ENCODE data around the gene FAM240B.

The FAM240B gene

DNA sequence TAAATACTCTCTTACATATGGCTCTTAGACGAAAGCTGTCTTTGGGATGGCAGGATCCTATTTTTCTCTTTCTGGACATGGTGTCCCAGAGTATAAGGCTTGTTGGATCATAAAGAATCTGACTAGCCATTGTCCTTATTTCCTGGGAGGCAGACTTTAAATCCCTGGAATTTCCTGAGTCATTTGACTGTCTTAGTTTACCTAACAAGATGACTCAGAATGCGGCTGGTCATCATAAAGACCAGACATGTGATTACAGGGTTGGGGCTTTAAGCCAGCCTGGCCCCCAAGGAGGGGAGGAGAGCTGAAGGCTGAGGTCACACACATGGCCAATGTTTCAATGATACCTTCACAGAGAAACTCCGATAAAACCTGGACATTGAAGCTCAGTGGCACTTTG, 37.2 kb downstream of the FAM240B start:
- ChIA-PET CTCF (interaction anchor here (1.8 kb wide), 1 partner anchor 10 kb away, joined by 11 read pairs; no protein-coding TSS in a partner anchor), POLR2A (no interaction called here)
- TF ChIP-seq, protein P1, sequence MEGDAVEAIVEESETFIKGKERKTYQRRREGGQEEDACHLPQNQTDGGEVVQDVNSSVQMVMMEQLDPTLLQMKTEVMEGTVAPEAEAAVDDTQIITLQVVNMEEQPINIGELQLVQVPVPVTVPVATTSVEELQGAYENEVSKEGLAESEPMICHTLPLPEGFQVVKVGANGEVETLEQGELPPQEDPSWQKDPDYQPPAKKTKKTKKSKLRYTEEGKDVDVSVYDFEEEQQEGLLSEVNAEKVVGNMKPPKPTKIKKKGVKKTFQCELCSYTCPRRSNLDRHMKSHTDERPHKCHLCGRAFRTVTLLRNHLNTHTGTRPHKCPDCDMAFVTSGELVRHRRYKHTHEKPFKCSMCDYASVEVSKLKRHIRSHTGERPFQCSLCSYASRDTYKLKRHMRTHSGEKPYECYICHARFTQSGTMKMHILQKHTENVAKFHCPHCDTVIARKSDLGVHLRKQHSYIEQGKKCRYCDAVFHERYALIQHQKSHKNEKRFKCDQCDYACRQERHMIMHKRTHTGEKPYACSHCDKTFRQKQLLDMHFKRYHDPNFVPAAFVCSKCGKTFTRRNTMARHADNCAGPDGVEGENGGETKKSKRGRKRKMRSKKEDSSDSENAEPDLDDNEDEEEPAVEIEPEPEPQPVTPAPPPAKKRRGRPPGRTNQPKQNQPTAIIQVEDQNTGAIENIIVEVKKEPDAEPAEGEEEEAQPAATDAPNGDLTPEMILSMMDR (IDR thresholded peaks at IDR 0.05; ENCODE audit: control extremely low read depth, extremely low read depth, low read depth, missing control alignments) = no peak
- no peak for DNase-seq (ENCODE audit: extremely low spot score)

DNA sequence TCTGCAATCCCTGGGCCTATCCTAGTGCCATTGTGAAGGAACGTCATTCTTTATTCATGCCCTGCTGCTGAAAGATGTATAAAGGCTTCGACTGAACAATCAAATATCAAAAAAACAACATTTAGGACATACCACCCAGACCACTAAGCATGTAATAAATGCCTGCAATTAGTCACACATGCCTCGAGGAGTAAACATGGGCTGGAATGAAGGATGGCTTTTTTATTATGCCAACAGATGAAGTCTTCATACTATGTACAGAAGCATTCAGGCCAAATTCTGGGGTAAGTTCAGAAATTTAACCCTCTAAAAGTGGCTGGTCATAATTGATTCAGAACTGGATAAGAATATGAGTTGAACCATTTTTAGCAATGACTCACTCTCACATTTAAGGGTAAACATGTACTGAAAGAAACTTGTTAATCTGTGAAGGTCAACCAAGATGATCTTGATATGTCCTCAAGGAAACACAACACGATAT, 38.1 kb downstream of the FAM240B start:
- POLR2A ChIA-PET = no interaction called here
- CTCF ChIA-PET = interaction anchor here (1.8 kb wide), 1 partner anchor 9 kb away, joined by 11 read pairs; no protein-coding TSS in a partner anchor
- no peak for DNase-seq (ENCODE audit: extremely low spot score)
- TF ChIP-seq, protein P1 (IDR thresholded peaks at IDR 0.05; ENCODE audit: control extremely low read depth, extremely low read depth, low read depth, missing control alignments) = no peak

DNA sequence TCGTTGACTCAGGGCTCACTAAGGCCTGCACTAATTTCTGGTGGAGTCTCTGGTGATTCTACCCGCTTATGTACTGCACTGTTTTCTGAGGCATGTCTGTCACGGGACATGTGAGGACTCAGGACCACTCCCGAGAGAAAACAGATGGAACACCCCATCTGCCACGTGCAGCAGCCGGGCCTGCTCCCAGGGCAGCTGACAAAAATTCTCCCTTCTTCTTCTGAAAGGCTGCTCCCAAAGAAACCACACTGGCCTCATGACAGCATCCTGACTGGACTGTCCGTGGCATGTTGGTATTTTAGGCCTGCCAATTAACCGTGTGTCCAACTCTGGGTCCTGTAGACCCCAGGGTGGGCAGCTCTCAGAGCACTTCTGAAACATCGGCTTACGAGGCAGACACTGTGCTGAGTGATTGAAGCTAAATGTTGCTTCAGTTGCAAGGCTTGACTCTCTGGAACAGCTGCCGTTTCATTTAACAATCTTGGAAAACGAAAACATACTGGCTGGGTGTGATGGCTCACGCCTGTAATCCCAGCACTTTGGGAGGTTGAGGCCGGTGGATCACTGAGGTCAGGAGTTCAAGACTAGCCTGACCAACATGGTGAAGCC, 39.0 kb downstream of the FAM240B start:
- no peak for DNase-seq (ENCODE audit: extremely low spot score)
- TF ChIP-seq, protein P1 (IDR thresholded peaks at IDR 0.05; ENCODE audit: control extremely low read depth, extremely low read depth, low read depth, missing control alignments) = no peak
- CTCF ChIA-PET = no interaction called here
- POLR2A ChIA-PET = no interaction called here

DNA sequence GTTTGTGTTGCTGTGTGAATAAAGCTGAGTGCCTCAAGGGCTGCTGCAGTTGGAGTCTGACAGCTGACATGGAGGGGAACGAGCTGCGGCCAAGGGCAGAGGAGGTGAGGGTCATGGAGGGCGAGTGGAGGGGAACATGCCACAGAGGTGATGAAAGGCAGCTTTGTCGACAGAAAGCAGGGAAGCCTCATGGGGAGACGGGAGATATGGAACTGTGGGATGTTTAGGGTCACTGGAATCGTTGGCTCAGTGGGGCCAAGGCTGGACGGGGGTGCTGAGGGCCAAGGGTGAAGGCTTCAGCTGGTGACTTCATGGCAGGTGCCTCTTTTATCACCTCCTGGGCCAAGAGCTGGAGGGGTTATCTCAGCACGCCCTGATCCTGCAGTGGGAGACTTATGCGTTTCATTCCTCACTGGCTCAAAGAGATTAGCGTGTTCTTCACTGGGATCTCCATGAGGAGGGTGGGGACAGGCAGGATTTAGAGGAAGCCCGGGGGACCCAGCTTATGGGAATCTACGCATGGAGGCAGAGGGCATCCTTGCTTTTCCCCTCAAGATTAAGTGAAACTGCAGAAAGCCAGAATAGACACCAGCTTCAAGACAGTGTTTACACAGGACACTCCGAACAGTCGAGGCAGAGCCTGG, 42.2 kb downstream of the FAM240B start:
- no peak for DNase-seq (ENCODE audit: extremely low spot score)
- CTCF ChIA-PET = no interaction called here
- TF ChIP-seq, protein P1 (IDR thresholded peaks at IDR 0.05; ENCODE audit: control extremely low read depth, extremely low read depth, low read depth, missing control alignments) = no peak
- POLR2A ChIA-PET = no interaction called here

DNA sequence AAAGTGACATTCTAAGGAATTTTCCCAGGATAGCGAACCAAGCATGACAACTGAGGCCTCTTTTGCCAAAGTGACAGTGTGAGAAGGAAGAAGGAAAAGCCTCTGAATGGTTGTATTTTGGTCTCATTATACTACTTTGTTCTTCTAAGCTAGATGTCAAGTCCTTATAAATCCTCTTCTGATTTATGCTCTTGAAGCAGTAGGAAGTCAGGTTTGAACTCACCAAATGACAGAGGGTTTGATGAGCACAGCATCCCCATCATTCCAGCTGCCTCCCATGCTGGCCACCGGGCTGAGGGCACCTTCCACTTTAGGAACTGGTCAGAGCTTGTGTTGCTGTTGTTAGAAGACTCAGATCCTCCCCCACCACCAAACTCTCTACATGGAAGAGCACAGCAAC, 44.1 kb downstream of the FAM240B start:
- ChIA-PET CTCF (interaction anchor here (2.8 to 5.4 kb wide), 2 partner anchors 16 to 33 kb away, joined by 10 to 38 read pairs; no protein-coding TSS in a partner anchor), POLR2A (no interaction called here)
- TF ChIP-seq, protein P1 (IDR thresholded peaks at IDR 0.05; ENCODE audit: control extremely low read depth, extremely low read depth, low read depth, missing control alignments) = no peak
- DNase-seq (ENCODE audit: extremely low spot score) = no peak

DNA sequence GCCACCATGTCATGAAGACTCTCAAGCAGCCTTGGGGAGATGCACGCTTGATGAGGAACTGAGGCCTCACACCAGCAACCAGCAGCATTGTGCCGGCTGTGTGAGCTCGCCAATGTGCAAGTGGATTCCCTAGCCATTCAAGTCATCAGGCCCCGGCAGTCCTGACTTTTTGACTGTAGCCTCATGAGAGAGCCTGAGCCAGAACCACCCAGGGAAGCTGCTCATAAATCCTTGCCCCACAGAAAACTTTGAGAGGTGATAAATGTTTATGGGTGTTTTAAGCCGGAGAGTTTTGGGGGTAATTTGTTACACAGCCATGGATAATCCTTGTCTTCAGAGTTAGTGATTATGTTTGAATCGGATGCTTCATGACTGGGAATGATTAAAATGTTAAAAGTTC, 44.7 kb downstream of the FAM240B start:
- POLR2A ChIA-PET = no interaction called here
- CTCF ChIA-PET = interaction anchor here (1.1 to 5.4 kb wide), 4 partner anchors 10 to 33 kb away, joined by 3 to 38 read pairs (median 9); no protein-coding TSS in a partner anchor
- DNase-seq (ENCODE audit: extremely low spot score) = no peak
- TF ChIP-seq, protein P1 (IDR thresholded peaks at IDR 0.05; ENCODE audit: control extremely low read depth, extremely low read depth, low read depth, missing control alignments) = no peak

Data from GM10248 (cell line).